ENCODE data around the gene NMRAL1.

DNA sequence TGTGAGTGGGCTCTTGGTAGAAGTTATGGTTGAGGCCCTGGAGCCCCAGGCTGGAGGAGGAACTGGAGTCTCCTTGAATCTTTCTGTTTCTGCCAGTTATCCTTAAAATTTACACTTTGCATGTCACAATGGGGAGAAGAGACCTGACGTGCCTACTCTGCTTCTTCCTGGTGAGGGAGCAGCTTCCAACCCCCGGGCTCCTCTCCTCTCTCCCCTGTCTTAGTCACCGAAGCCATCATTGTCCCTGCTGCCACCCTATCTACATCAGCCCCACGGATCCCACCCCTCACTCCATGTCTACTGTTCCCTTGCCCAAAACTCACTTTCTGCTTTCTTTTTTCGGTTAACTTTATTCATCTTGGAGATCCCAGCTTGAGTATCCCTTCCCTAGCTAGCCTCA is 31.2 kb downstream of the NMRAL1 start:
- TF ChIP-seq, protein P1, sequence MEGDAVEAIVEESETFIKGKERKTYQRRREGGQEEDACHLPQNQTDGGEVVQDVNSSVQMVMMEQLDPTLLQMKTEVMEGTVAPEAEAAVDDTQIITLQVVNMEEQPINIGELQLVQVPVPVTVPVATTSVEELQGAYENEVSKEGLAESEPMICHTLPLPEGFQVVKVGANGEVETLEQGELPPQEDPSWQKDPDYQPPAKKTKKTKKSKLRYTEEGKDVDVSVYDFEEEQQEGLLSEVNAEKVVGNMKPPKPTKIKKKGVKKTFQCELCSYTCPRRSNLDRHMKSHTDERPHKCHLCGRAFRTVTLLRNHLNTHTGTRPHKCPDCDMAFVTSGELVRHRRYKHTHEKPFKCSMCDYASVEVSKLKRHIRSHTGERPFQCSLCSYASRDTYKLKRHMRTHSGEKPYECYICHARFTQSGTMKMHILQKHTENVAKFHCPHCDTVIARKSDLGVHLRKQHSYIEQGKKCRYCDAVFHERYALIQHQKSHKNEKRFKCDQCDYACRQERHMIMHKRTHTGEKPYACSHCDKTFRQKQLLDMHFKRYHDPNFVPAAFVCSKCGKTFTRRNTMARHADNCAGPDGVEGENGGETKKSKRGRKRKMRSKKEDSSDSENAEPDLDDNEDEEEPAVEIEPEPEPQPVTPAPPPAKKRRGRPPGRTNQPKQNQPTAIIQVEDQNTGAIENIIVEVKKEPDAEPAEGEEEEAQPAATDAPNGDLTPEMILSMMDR (IDR thresholded peaks at IDR 0.05) = no peak
- TF ChIP-seq POLR2A (IDR thresholded peaks at IDR 0.05) = no peak

Data from uterus (tissue), 2 donors.